ENCODE data around the gene ST6GALNAC3.
"Not testable (repeated sequence)": the region's sequence is repeated elsewhere in the genome, so short reads cannot be mapped to it uniquely, and the experiment has no call there.

ST6GALNAC3 gene

DNA sequence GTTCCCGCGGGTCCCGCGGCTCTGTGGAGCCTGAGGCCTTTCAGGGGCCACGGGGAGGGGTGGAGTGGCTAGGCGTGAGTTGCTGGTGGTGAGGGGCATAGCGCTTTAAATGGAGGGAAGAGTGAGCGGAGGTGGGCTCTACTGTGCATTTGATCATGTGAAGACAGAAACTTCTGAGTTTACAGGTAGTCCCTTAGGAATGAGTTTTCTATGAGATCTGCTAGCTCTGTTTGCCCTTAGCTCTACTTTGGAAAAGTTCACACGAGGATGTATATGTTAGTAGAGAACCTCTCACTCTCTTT is 593 bp downstream of the ST6GALNAC3 start:
- no peak for DNase-seq

DNA sequence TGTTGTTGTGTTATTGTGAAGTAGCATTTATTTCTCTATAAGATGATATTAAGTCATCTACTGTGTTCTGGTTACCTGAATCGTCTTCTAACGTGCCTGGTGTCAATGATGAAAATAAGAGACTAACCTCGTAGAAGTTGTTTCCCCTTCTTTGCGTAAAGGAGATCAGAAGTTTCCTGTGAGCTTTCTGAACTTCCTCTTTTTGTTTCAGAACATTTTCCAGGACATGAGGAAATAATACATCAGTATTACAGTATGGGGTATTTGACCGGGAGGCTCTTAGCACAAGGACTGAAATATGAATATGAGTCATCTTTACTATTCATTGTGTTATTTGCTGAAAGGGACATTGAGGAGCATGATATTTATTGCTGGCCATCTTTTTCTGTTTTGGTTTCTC is 1.3 kb downstream of the ST6GALNAC3 start:
- DNase-seq: peak; percentile 10

DNA sequence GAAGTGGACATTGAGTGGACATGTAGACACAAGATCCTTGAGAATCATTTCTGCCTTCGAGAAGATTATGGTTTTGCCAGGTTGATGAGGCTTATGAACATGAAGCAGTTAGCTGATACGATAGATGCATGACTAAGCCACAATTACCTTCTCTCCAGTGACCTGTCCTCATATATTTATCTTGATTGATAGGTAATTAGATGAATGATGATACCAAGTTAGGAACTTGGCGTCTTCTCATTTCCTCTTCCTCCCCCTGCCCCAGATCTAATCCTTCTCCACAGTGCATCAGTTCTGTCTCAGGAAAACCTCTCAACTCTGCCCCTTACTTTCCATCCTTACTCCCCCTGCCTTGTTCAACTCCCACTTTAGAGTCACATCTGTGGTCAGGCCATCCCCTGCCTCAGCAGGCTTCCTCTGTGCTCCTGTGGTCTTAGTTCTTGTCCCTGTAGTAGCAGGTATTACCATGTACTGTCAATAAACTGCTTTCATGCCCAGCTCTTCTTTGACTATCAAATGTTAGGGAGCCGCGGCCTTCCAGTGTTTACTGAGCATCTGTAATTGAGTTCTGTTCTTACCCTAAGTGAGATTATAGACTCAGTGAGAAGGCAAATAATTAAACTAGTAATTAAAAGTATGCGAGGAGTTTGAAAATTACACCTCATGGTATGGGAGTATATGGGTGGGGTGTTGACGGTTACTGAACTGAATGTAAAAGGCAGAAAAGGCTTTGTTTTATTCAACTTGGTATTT is 5.1 kb downstream of the ST6GALNAC3 start:
- peak; percentile 94 for DNase-seq

DNA sequence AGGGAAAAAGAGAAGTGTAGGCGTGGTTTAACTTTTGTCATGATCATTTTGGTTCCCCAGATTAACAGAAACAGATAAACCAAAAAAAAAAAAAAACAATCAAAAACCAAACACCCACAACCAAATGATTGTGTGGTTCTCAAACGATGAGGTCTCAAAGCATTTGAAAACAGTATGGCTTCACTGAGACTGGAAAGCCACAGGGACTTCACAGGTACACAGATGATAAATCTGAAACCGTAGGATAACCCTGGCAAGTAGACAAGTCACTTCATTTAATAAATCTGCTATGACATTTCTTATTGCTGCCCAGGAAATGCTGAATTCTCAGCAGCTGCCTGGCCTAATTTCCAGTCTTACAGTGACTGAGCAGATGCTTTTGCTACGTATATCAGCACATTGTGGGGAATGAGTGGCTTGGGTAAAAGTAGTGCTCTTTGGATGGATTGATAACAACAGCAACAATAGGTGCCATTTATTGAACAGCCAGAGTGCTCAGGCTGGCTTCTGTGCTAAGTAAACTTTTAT is 6.1 kb downstream of the ST6GALNAC3 start:
- DNase-seq: peak; percentile 82

DNA sequence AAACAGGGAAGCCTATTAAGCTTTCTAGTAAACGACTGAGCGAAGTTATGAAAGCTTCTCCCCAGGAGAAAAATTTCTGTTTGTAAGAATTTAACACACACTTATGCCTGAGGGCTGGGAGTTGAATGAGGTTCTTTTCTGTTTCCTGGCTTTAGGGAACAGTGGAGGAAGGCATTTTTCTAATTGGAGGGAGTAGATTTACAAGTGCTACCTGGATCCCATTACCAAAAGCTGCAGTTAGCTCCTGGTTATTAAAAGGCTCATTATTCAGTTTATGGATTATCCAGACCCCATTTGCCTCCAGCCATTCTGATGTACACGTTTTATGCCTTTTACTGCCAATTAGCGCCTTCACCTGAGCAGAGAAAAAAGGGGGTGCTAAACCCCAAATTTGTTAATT is 7.5 kb downstream of the ST6GALNAC3 start:
- peak; percentile 55 for DNase-seq

DNA sequence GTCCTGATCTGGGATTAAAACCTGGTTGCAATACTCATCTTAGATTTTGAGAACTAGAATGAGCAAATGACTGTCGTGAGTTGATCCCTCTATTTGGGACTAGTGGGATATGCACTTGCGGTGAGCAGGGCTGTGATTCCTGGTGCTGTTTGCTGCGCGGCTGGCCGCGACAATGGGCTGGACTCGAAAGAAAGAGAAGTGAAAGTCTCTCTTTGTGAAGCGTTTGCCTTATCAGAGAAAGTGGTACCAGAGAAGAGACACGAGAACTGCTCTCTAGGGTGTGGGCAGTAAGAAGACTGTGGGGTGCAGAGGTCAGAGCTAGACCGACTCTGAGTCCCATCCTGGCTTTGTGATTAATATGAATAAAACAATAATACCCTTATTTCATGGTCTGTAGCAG is 8.6 kb downstream of the ST6GALNAC3 start:
- no peak for DNase-seq

DNA sequence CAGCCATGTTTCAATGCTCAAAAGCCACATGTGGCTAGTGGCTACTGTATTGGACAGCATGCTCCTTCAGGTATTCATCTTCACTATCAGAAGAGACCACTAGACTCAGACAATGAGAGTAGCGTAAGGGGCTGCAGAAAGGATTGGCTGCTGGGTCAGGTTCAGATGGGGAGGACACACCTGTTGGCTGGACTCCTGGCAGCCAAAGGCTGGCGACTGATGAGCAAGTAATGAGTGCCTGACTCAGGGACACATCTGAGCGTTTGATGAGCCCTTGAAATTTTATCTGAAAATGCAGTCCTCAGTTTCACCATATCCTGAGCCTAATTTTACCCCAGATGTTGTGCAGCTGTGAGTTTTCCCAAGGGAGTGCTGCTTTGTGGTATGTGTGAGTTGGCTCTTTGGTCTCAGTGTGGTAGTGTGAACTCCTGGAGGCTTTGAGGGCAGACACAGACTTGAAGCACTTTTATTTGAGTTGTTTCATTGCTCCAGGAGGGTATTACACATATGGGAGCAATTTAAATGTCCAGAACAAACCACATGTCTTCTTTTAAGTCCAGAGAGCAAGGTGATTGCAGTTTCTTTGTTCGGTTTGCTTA is 9.6 kb downstream of the ST6GALNAC3 start:
- peak; percentile 43 for DNase-seq

DNA sequence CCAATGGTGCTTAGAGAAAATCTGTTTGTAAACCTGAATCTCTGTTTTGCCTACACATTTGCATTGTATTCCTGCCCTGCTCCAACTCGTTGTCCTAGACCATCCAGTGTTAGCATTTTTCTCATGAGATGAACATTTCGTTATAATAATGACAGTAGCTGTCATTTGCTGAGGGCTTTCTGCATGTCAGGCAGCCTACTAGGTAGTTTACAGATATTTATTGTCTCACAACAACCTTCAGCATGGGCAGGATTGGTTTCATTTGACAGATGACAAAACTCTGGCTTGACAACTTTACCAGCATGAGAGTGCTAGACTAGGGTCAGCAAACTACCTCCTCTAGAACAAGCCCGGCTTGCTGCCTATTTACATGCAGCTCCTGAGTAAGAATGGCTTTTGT is 10.1 kb downstream of the ST6GALNAC3 start:
- no peak for DNase-seq

DNA sequence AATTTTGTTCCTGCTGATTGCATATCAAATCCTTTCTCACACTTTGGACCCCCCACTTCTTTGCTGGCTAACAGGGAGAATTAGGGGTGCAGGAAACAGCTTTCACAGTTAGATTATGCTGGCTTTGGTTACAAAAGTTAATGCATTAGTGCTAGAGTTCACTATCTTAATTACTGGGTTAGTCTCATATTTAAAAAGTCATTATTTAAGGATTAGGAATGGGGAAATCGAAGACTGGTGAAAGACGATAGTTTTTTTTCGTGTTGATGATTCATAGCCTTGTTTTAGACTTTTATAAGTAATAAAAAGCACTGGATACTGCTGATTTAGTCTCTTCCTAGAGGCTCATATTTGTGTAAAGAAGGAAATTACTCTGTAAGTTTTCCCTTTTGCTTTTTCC is 11.6 kb downstream of the ST6GALNAC3 start:
- DNase-seq: no peak

DNA sequence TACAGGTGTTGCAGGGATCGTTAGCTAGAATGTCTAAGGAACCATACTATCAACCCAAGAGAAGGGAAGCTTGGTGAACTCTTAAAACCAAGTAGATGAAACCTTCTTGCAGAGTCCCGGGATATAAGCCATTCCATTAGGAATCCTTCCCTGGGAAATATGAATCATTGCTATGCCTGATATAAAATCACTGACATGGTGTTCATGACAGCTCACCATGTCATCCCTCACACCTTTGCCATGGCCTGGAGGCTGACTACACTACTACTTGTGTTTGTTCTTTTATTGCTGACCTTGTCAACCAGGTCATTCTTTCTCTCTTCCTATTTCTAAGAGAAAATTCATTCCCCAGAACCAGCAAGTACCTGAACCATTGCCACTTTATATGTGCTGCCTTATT is 12.1 kb downstream of the ST6GALNAC3 start:
- DNase-seq: no peak

DNA sequence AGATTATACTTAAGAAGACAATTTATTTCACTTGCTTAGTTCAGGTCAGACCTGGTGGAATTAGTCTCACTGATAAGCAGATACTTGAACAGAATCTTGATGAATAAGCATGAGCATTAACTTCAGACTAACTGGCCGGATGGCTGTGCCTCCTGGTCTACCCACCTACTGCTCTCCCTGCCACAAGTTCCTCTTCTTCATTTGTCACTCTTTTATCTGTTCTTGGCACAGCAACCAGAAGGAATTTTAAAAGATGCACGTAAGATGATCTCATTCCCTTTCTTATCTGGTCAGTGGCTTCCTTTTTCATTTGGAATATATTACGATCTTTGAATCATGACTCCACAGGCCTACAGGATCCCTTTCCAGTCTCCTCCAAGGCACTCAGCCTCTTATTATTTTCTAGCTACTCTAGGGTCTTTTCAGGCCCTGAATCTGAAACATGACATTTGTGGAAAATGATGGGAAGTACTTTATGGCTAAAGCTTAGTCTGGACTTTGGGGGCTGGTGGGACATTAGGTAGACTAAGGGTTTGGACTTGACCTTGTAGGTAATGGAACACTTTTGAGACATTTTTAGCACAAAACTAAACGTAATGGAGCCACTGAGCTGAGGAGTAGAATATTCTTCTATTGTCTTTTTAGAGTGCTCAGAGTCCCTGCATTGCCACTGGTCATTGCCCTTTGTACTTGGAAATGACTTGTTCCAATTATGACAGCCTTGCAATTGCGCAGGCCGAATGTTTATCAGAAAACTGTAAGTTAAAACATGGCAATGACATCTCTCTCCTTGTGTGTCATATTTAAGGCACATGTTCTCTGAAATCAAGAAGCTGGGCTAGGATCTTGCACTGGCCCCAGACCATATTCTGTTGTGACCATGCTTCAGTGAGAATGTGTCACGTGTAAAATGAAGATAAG is 16.0 kb downstream of the ST6GALNAC3 start:
- DNase-seq: no peak

DNA sequence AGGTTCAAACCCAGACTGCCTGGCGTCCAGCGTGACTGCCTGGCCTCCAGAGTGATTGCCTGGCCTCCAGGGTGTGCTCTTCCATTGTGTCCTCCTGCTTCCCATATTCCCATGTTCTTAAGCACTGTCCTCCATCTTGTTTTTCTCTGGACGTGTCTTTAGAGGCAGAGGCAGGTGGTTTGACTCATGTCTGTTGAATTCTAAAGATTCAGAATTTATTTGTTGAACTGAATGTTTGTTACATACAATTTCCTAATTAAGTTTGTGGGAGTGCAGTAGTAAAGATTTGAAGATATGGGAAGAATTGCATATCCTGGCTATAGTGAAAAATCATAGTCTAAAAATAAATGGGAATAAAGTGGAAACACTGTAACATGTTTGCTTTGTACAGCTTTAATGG is 18.3 kb downstream of the ST6GALNAC3 start:
- no peak for DNase-seq

DNA sequence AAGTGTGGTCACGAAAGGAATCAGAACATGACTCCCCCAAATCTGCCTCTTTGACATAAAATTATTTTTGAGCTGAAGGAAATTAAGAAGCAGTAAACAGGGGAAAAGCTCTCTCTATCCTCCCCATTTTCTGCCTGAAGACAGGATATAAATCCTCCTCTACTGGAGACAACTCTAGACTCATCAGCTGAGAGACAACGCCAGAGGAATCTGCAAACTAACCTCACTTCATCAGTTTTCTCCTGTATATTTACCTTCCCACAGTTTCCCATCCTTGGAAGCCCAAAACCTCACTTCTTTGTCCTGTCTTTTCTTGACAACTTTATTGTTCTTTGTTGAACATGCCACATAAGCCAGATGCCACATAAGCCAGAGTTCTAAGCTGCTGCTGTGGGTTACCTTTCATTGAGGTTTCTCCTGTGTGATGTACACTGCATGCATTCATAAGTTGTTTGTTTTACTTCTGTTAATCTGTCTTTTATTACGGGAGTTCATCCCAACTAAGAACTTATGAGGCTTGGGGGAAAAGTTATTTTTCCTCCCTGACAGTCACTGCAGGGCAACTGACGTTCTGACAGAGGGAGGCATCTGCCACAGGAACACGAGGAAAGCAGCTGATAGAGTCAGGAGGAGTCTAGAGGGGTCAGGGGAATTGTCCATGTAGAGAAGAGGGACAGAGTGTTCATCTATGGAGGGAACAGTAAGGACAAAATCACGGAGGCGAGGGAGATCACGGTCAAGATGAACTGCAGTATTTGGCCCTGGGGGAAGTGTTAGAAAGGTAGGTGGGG is 19.2 kb downstream of the ST6GALNAC3 start:
- DNase-seq: no peak

DNA sequence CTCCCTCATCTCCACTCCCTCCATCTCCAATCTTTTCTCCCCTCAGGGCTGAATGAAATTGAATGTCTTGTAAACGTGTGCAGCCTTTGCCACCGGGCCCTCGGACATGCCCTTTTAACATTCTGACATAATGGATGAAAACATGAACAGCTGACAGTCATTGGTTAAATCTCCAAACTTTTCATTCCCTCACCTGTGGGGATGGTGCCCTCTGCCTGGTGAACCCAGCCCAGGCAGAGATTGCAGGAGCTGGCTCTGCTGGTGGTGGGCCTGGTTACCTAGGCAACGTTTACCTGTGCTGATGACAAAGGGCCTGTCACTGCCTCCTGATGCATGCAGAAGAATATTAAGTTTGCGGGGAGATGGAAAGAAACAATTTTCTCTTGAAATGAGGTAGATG is 21.3 kb downstream of the ST6GALNAC3 start:
- DNase-seq: peak; percentile 64

DNA sequence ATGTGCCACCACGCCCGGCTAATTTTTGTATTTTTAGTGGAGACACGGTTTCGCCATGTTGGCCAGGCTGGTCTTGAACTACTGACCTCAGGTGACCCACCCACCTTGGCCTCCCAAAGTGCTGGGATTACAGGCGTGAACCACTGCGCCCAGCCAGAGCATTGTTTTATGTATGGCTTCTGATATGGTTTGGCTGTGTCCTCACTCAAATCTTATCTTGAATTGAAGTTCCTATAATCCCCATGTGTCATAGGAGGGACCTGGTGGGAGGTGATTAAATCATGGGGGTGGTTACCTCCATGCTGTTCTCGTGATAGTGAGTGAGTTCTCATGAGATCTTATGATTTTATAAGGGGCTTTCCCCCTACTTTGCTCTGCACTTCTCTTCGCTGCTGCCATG is 22.5 kb downstream of the ST6GALNAC3 start:
- DNase-seq: not testable (repeated sequence)

DNA sequence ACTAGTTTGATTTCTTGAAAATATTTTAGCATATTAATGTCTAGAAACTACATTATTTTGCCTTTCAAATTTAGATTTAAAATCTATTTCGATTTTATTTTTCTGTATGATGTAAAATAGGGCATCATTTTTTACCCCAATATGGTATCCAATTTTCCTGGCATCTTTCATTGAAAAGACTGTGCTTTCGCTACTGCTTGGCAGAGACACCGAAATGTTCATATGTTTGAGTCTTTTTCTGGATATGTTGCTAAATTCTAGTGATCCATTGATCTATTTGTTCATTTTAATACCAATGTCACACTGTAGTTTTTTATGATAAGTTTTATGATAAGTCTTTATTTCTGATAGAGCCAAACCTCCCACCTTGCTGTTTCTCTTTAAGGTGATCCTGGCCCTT is 24.3 kb downstream of the ST6GALNAC3 start:
- DNase-seq: no peak

DNA sequence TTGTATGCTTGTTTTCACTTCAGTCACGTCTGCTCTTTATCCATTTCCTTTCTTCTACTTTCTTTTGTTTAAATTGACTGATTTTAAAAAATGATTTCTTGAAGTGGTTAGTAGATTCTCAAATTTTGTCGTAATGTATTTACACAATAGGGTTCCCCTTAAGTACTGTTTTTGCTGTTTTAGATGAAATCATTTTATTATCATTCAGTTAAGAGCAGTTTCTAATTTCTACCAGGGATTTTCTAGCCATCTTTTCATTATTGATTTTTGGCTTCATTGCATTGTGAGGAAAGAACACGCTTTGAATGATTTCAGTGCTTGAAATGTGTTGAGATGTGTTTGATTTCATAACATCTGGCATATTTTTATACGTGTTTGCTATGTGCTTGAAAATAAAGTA is 27.0 kb downstream of the ST6GALNAC3 start:
- no peak for DNase-seq

DNA sequence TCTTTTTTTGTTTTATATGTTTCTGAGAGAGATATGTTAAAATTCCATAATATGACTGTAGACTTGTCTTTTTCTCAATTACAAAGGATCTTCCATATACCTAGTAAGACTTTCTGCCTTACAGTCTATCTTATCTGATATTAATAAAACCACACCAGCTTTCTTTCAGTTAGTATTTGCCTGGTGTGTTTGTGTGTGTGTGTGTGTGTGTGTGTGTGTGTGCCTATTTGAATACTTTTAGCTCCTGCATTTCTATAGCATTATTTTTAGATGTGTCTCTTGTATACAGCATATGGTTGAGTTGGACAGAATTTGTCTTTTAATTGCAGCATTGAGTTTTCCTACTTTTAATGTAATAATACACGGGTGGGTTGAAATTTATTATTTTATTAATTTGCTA is 27.5 kb downstream of the ST6GALNAC3 start:
- DNase-seq: no peak

DNA sequence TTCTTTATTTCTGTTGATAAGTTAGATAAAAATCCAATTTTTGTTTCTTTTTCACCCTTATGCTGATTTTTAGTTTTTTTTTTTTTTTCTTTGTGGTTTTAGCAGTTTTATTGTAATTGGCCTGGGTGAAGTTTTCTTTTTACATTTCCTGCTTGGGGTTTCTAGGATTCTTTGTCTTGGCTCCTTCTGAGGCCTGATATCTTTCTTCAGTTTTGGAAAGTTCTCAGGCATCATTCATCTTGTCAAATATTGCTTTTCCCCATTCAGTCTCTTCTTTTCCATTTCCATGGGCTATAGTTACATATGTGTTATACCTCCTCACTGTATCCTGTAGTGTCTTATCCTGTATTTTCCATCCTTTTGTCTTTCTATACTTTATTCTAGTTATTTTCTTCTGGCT is 28.5 kb downstream of the ST6GALNAC3 start:
- DNase-seq: no peak

DNA sequence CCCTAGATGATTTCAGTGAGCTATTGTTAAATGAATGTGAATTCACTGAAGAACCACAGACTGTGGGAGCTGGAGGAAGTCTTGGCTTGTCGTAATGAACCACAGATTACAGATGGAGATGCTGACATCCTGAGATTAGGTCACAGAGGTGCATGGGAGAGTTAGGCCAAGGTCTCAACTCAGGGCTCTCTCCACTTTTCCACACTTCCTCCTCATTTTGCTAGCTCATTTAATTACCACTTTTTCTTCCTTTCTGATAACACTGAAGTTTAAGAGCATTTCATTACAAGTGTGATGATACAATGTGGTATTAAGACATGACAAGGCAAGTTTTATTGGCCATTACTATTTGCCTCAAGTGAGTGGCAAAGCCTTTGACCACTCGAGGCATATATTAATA is 30.8 kb downstream of the ST6GALNAC3 start:
- DNase-seq: no peak

DNA sequence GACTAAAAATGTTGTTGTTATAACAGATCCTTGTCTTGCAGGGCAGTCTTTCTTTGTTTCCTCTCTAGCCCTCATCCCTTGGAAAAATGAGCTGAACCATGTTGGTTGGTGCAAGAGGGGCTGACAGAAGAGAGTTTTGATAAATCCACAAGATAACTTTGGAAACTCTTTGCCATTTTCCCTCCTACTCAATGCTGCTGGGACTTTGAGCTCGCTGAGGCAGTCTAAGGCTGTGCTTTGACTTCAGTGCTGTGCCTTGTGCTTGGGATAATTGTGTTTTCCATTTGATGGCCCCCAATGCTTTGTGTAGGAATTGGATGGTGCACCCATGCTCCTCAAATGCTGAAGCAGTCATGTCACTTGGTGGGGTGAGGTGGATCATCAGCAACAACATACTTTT is 31.7 kb downstream of the ST6GALNAC3 start:
- no peak for DNase-seq

DNA sequence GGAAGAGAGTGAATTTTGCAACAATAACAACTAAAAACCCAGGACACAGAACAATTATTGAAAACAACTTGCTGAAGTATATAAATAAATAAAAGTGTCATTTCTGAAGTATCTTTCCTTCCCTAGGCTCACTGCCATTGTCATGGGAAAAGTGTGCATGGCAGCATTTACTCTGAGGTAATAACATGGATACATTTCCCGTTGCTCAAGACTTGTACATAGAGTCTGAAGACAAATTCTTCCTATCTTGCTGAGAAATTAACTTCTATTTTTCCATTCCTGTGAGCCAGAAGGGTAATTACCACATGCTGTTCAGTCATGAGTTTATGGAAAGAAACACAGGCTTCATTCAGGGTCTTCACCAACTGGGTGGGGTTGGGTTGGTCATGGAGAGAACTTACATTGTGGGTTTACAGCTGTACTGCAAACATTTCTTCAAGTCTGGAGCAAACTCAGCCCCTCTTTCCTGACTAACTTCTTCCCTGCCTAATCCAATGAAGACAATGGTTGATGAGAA is 32.2 kb downstream of the ST6GALNAC3 start:
- DNase-seq: no peak

DNA sequence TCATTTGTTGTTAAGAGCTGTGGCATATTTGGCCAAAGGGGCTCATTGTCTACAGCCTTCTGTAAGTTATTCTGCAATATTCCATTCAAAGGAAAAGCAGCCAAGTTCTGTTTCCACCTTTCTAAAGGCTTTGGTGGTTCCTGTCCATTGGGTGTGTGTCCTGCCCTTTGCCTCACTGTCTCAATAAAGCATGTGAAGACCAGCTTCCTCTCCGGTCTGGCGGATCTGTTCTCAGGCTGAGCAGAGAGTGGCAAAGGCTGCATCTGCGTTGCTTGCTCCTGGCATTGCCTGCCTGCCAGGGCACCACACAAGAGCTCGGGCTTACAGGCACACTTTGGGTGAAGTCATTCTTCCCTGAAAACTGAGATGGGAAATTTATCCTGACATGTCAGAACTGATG is 34.9 kb downstream of the ST6GALNAC3 start:
- no peak for DNase-seq

All from NCI-H69 (cell line).